Kidney epithelial cell (primary cell): ENCODE measurements around the gene NRG2. TPM values are rescaled to one million over a fixed set of nuclear protein-coding genes. Genes with fewer than 3 reads are reported as not detected.

ENCODE experiments used
- DNase-seq: peaks from one replicate; pipeline ENCODE4 v3.0.0-alpha.2; 2010; ENCODE audit warnings: low read depth
- H3K27me3 ChIP-seq: 2 replicates; pipeline ENCODE4 v1.6.0; 2011; ENCODE audit warnings: low read length; ENCODE audit not compliant: control insufficient read depth, insufficient read depth
- H3K36me3 ChIP-seq: 2 replicates; pipeline ENCODE4 v1.5.1; 2011; ENCODE audit warnings: low read length; ENCODE audit not compliant: control insufficient read depth, insufficient read depth
- H3K4me3 ChIP-seq: 2 replicates; pipeline ENCODE4 v1.5.1; 2011; ENCODE audit warnings: low read depth, mild to moderate bottlenecking, control low read depth, low read length
- CTCF ChIP-seq: IDR thresholded peaks from 2 replicates; pipeline ENCODE4 v1.5.1; 2011; ENCODE audit warnings: mild to moderate bottlenecking, moderate library complexity, low read length, control low read depth, inconsistent platforms; ENCODE audit not compliant: insufficient read depth, poor library complexity, severe bottlenecking
- total RNA-seq: library from RNA; depleted of rRNA; stranded (reverse); fragments of >200 nt; gene quantifications from 2 replicates; pipeline ENCODE4 v1.2.3, GENCODE V29; 2015

Gene NRG2
- total RNA-seq, 1 donor from 2014 or later, result not detected

- no peaks in the 10 kb centered on the region for H3K36me3 ChIP-seq
- TF ChIP-seq CTCF, result no peak
- peaks cover 30% of the 10 kb centered on the region for H3K27me3 ChIP-seq
- H3K4me3 ChIP-seq, result no peak overlapping the region
- DNase-seq, result no peak
Measured at GRCh38 chr5:139861889-139862207, 181.3 kb downstream of the NRG2 start.

GRCh38 chr5:139861021-139861888, 181.8 kb downstream of the NRG2 start:
- DNase-seq, result no peak

GRCh38 chr5:139859013-139859412, 184.1 kb downstream of the NRG2 start:
- TF ChIP-seq CTCF, result no peak
- H3K36me3 ChIP-seq, result no peaks in the 10 kb centered on the region
- DNase-seq, result no peak
- no peak overlapping the region for H3K4me3 ChIP-seq
- H3K27me3 ChIP-seq, result peaks cover 25% of the 10 kb centered on the region

More at GRCh38 chr5:139861021-139861888, 181.8 kb downstream of the NRG2 start:
- no peak for TF ChIP-seq CTCF
- Histone ChIP-seq H3K36me3 (no peaks in the 10 kb centered on the region), H3K27me3 (peaks cover 29% of the 10 kb centered on the region), H3K4me3 (no peak overlapping the region)

- peaks cover 24% of the 10 kb centered on the region for H3K27me3 ChIP-seq
- no peak overlapping the region for H3K4me3 ChIP-seq
- TF ChIP-seq CTCF, result no peak
- no peak for DNase-seq
- H3K36me3 ChIP-seq, result no peaks in the 10 kb centered on the region
Measured at GRCh38 chr5:139856714-139857113, 186.4 kb downstream of the NRG2 start.

GRCh38 chr5:139855946-139856540, 187.1 kb downstream of the NRG2 start:
- no peak overlapping the region for H3K4me3 ChIP-seq
- no peak for TF ChIP-seq CTCF
- H3K36me3 ChIP-seq, result no peaks in the 10 kb centered on the region
- H3K27me3 ChIP-seq, result peaks cover 24% of the 10 kb centered on the region
- DNase-seq, result no peak
